Caco-2 (cell line): ENCODE measurements around the gene HSPB2. TPM values are rescaled to one million over a fixed set of nuclear protein-coding genes. Genes with fewer than 3 reads are reported as not detected.

Experiments used
- BruUV-seq: library from RNA; stranded (reverse); fragments of 400-500 nt; replicated peaks from 2 replicates; lab custom pipeline; 2021; lab: Mats Ljungman, UMichigan
- CTCF ChIA-PET: fragments of 300-600 bp; sonication (Branson Sonifier 250); formaldehyde crosslinking; loops from one replicate; lab custom pipeline; 2022; ENCODE audit warnings: antibody characterized with exemption; lab: Charles Lee
- POLR2A ChIA-PET: fragments of 300-600 bp; sonication (Branson Sonifier 250); formaldehyde crosslinking; loops from one replicate; lab custom pipeline; 2022; ENCODE audit warnings: antibody characterized with exemption; lab: Charles Lee
- DNase-seq, 2 experiments: peaks; one replicate each; pipeline versions ENCODE4 v3.0.0 to v3.0.0-alpha.2; 2020 to 2022
- H3K27me3 ChIP-seq: replicated peaks from 2 replicates; pipeline ENCODE4 v1.6.0; 2011; ENCODE audit warnings: low read length; ENCODE audit not compliant: control insufficient read depth, insufficient read depth
- H3K36me3 ChIP-seq: 2 replicates; pipeline ENCODE4 v1.5.1; 2011; ENCODE audit warnings: low read length; ENCODE audit not compliant: control insufficient read depth, insufficient read depth
- H3K4me1 ChIP-seq: fragments of 250-450 bp; sonication (Bioruptor Pico); 2 replicates; pipeline ENCODE4 v1.5.1; 2020; ENCODE audit warnings: mild to moderate bottlenecking
- H3K4me3 ChIP-seq: 2 replicates; pipeline ENCODE4 v1.5.1; 2011; ENCODE audit warnings: low read depth, mild to moderate bottlenecking, control low read depth, low read length
- H3K9me3 ChIP-seq: fragments of 250-450 bp; sonication (Bioruptor Pico); 2 replicates; pipeline ENCODE4 v1.5.1; 2020; ENCODE audit warnings: mild to moderate bottlenecking, moderate library complexity
- H3K27ac Mint-ChIP-seq: one replicate; pipeline ENCODE4 v1.8.0; 2022; ENCODE audit warnings: mixed read lengths; ENCODE audit not compliant: unreplicated experiment
- H3K27me3 Mint-ChIP-seq: one replicate; pipeline ENCODE4 v1.8.0; 2022; ENCODE audit warnings: mixed read lengths; ENCODE audit not compliant: insufficient read depth, unreplicated experiment
- H3K36me3 Mint-ChIP-seq: one replicate; pipeline ENCODE4 v1.8.0; 2022; ENCODE audit warnings: mild to moderate bottlenecking, mixed read lengths; ENCODE audit not compliant: insufficient read depth, unreplicated experiment
- H3K4me1 Mint-ChIP-seq: one replicate; pipeline ENCODE4 v1.8.0; 2022; ENCODE audit warnings: low read depth, mixed read lengths; ENCODE audit not compliant: unreplicated experiment
- H3K4me3 Mint-ChIP-seq: one replicate; pipeline ENCODE4 v1.8.0; 2022; ENCODE audit warnings: mild to moderate bottlenecking, moderate library complexity, mixed read lengths; ENCODE audit not compliant: unreplicated experiment
- H3K9me3 Mint-ChIP-seq: one replicate; pipeline ENCODE4 v1.8.0; 2022; ENCODE audit warnings: mixed read lengths; ENCODE audit not compliant: unreplicated experiment
- intact Hi-C: fragments of 100-400 bp; cut with micrococcal nuclease; formaldehyde crosslinking; loops from one replicate; pipeline ENCODE4 v1.10.0; 2022; ENCODE audit not compliant: unreplicated experiment
- total RNA-seq: library from RNA; stranded (reverse); gene quantifications from 2 replicates; pipeline ENCODE4 v1.2.3, GENCODE V29; 2022
- TF ChIP-seq, protein P1 (sequence below), 2 experiments: fragments of 200-600 bp in 1 of 2; IDR thresholded peaks; 1 replicate in 1 of 2; 2 replicates in 1 of 2; pipeline versions ENCODE4 v1.5.1 to v1.8.0; 2011 to 2022; ENCODE audit warnings: antibody characterized with exemption in 1 of 2, control low read depth in 1 of 2, inconsistent platforms in 1 of 2, low read depth in 1 of 2, low read length in 1 of 2, mild to moderate bottlenecking in 1 of 2, moderate library complexity in 1 of 2; ENCODE audit not compliant: insufficient read depth in 1 of 2, severe bottlenecking in 1 of 2, unreplicated experiment in 1 of 2

Gene HSPB2
- total RNA-seq, 1 experiment from 2014 or later: not detected

DNA sequence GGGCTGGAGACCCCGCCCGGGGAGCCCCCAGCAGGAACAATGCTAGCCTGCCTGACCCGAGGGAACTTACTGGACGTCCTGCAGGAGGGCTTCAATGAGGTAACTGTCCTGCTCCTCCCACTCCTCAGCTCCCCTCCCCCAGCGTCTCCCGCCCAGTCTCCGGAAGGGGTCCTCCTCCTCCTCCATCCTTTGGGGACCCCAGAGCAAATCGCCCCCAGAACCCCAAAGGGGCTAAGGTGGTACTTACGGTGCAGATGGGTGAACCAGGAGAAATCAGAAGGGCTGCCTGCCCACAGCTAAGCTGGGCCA lies 24.9 kb downstream of the HSPB2 start:
- H3K27me3 ChIP-seq: no peaks in the 10 kb centered on the region
- CTCF ChIA-PET: interaction anchor here (0.9 to 5.5 kb wide), 5 partner anchors 11 to 86 kb away, joined by 3 to 66 read pairs (median 3); partner anchors contain the start of gene C11orf52
- Mint-ChIP-seq H3K36me3 (peaks cover 5% of the 10 kb centered on the region), H3K27me3 (no peaks in the 10 kb centered on the region), H3K4me3 (peak overlapping the region; percentile 77), H3K27ac (peak overlapping the region; percentile 2), H3K4me1 (peaks cover 15% of the 10 kb centered on the region), H3K9me3 (no peaks in the 10 kb centered on the region)
- TF ChIP-seq, protein P1, sequence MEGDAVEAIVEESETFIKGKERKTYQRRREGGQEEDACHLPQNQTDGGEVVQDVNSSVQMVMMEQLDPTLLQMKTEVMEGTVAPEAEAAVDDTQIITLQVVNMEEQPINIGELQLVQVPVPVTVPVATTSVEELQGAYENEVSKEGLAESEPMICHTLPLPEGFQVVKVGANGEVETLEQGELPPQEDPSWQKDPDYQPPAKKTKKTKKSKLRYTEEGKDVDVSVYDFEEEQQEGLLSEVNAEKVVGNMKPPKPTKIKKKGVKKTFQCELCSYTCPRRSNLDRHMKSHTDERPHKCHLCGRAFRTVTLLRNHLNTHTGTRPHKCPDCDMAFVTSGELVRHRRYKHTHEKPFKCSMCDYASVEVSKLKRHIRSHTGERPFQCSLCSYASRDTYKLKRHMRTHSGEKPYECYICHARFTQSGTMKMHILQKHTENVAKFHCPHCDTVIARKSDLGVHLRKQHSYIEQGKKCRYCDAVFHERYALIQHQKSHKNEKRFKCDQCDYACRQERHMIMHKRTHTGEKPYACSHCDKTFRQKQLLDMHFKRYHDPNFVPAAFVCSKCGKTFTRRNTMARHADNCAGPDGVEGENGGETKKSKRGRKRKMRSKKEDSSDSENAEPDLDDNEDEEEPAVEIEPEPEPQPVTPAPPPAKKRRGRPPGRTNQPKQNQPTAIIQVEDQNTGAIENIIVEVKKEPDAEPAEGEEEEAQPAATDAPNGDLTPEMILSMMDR (IDR thresholded peaks at IDR 0.05; ENCODE audit: insufficient read depth in 1 of 2, low read depth in 1 of 2, low read length in 1 of 2, severe bottlenecking in 1 of 2, unreplicated experiment in 1 of 2): no peak
- peaks cover 17% of the 10 kb centered on the region for H3K4me1 ChIP-seq
- H3K4me3 ChIP-seq: peak overlapping the region; percentile 93
- POLR2A ChIA-PET: interaction anchor here (0.8 kb wide), 1 partner anchor 11 kb away, joined by 5 read pairs; no protein-coding TSS in a partner anchor
- intact Hi-C loops: loop anchor here (2.0 kb wide), 1 partner anchor 87 kb away; the partner anchor contains the start of gene DLAT
- DNase-seq: no peak
- BruUV-seq: no TSS peak
- no peaks in the 10 kb centered on the region for H3K36me3 ChIP-seq
- no peaks in the 10 kb centered on the region for H3K9me3 ChIP-seq

DNA sequence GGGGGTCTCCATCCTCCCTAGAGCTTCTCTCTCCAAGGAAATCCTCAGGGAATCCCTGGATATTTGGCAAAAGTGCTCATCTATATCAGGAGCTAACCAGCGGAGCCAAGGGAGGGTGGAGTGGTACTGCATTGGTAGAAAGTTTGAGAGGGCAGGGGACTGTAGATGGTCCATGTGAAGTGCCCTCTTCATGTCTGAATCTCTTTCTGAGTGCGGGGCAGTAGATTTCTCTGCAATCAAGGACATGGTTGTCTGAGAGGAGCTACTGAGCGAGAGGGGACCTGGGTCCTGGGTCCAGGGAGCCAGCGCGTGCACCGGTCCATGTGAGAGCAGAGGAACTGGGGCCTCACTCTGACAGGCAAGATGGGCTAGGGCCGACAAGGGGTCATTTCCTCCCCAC lies 25.3 kb downstream of the HSPB2 start:
- Histone ChIP-seq H3K4me1 (peaks cover 17% of the 10 kb centered on the region), H3K9me3 (no peaks in the 10 kb centered on the region), H3K4me3 (no peak overlapping the region), H3K36me3 (no peaks in the 10 kb centered on the region), H3K27me3 (no peaks in the 10 kb centered on the region)
- DNase-seq: no peak
- Mint-ChIP-seq H3K9me3 (no peaks in the 10 kb centered on the region), H3K4me1 (peaks cover 15% of the 10 kb centered on the region), H3K27ac (peak overlapping the region; percentile 2), H3K27me3 (no peaks in the 10 kb centered on the region), H3K36me3 (peaks cover 5% of the 10 kb centered on the region), H3K4me3 (peak overlapping the region; percentile 77)
- intact Hi-C loops: loop anchor here (2.0 kb wide), 1 partner anchor 87 kb away; the partner anchor contains the start of gene DLAT
- TF ChIP-seq, protein P1 (IDR thresholded peaks at IDR 0.05; ENCODE audit: insufficient read depth in 1 of 2, low read depth in 1 of 2, low read length in 1 of 2, severe bottlenecking in 1 of 2, unreplicated experiment in 1 of 2): no peak
- ChIA-PET POLR2A (interaction anchor here (0.8 kb wide), 1 partner anchor 11 kb away, joined by 5 read pairs; no protein-coding TSS in a partner anchor), CTCF (interaction anchor here (0.9 to 5.5 kb wide), 5 partner anchors 11 to 85 kb away, joined by 3 to 66 read pairs (median 3); partner anchors contain the start of gene C11orf52)
- no TSS peak for BruUV-seq

DNA sequence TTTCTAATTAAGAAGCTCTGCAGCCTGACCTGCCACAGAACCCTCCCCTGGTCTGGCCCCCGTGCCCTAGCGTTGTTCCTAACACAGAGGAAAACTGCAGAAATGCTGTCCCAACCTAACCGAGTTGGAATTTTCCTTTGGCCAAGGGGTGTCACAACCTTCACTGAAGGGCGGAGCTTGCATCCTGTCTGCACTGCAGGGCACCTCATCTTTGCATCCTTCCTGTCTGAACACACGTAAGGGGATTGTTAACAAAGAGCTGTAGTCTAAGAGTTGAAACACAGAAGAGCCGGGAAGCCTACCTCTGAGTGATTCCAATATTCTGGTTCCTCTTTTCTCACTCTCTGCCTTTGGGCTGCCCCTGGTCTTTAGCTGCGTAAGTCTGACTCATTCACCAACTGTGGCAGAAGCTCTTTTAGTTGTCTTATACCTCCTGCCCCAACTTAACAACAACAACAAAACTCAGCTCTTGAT lies 26.2 kb downstream of the HSPB2 start:
- Mint-ChIP-seq H3K36me3 (peaks cover 5% of the 10 kb centered on the region), H3K4me1 (peaks cover 15% of the 10 kb centered on the region), H3K4me3 (peak overlapping the region; percentile 77), H3K27ac (no peak overlapping the region), H3K9me3 (no peaks in the 10 kb centered on the region), H3K27me3 (no peaks in the 10 kb centered on the region)
- BruUV-seq: TSS peak; percentile 14
- no peak for DNase-seq
- TF ChIP-seq, protein P1 (IDR thresholded peaks at IDR 0.05; ENCODE audit: insufficient read depth in 1 of 2, low read depth in 1 of 2, low read length in 1 of 2, severe bottlenecking in 1 of 2, unreplicated experiment in 1 of 2): no peak
- ChIA-PET CTCF (interaction anchor here (0.8 to 4.4 kb wide), 2 partner anchors 12 to 43 kb away, joined by 3 to 17 read pairs; no protein-coding TSS in a partner anchor), POLR2A (no interaction called here)
- no peaks in the 10 kb centered on the region for H3K9me3 ChIP-seq
- intact Hi-C loops: no loop called here
- H3K27me3 ChIP-seq: no peaks in the 10 kb centered on the region
- H3K4me1 ChIP-seq: peaks cover 18% of the 10 kb centered on the region
- H3K36me3 ChIP-seq: no peaks in the 10 kb centered on the region
- no peak overlapping the region for H3K4me3 ChIP-seq
